Testis (tissue), 2 donors: Measurements from ENCODE around the gene CHMP6.

Experiments
- CTCF ChIP-seq, 3 experiments: fragments of 450-650 bp in 2 of 3; fragments of 200-600 bp in 1 of 3; sonication (generic) in 1 of 3; IDR thresholded peaks; one replicate each; pipeline ENCODE4 v1.5.1; 2016 to 2019; ENCODE audit warnings: antibody characterized with exemption in 3 of 3, mild to moderate bottlenecking in 2 of 3, moderate library complexity in 1 of 3
- POLR2A ChIP-seq: fragments of 450-650 bp; IDR thresholded peaks from one replicate; pipeline ENCODE4 v1.6.1; 2017; ENCODE audit warnings: antibody characterized with exemption, mild to moderate bottlenecking, moderate library complexity

DNA sequence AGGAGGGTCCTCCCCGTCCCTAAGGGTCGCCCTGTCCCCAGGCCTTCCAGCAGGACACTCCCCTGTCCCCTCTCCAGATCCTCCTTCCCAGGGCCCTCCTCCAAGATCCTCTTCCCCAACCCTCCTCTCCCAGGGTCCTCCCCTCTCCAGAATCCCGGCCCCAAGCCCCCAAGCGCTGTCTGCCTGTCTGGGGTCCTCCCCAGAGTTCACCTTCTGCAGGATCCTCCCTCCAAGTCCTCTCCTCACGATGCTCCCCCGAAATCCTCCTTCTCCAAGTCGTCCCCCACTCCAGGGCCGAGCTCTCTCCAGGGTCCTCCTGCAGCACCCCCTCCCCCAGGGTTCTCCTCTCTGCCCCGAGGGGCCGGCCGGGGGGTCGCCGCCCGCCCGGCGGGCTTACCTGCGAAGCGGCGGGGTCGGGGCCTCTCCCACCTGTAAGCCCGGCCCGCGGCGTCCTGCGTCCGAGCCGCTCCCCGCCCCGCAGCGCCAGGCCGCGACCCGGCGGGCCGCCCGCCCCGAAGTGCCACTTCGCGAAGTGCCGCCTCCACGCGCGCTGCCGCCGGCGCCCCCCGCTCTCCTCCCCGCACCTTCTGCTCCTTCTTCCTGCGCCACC is 42.6 kb downstream of the CHMP6 start:
- no peak for TF ChIP-seq CTCF (IDR thresholded peaks at IDR 0.05)
- no peak for TF ChIP-seq POLR2A
